Heart left ventricle (tissue), 16 donors: Measurements from ENCODE around the gene ARID2. TPM values are rescaled to one million over a fixed set of nuclear protein-coding genes. Genes with fewer than 3 reads are reported as not detected.

Source experiments
- ATAC-seq, 4 donors: fragments of 200-7000 bp; cut with Tn5 transposase; one replicate each; pipeline ENCODE4 v1.9.1; 2020 to 2022; ENCODE audit warnings: moderate library complexity in 4 of 4, mild to moderate bottlenecking in 3 of 4, moderate number of reproducible peaks in 1 of 4
- DNase-seq, 5 donors: peaks; one replicate each; pipeline ENCODE4 v3.0.0-alpha.2; 2020
- H3K27ac ChIP-seq, 12 donors: fragments of 200-600 bp; sonication (generic) in 4 of 12; one replicate each; pipeline versions ENCODE4 v1.5.0 to v1.8.0; 2016 to 2022; ENCODE audit warnings: mild to moderate bottlenecking in 2 of 12
- H3K27me3 ChIP-seq, 9 donors: fragments of 200-600 bp; sonication (generic) in 2 of 9; one replicate each; pipeline versions ENCODE4 v1.5.1 to v1.8.0; 2016 to 2022; ENCODE audit warnings: mild to moderate bottlenecking in 3 of 9
- H3K36me3 ChIP-seq, 9 donors: fragments of 200-600 bp; sonication (generic) in 2 of 9; one replicate each; pipeline versions ENCODE4 v1.5.0 to v1.8.0; 2018 to 2022; ENCODE audit warnings: mild to moderate bottlenecking in 2 of 9
- H3K4me1 ChIP-seq, 12 donors: fragments of 200-600 bp; sonication (generic) in 4 of 12; one replicate each; pipeline versions ENCODE4 v1.5.0 to v1.8.0; 2016 to 2022; ENCODE audit warnings: mild to moderate bottlenecking in 3 of 12
- H3K4me3 ChIP-seq, 12 donors: fragments of 200-600 bp; sonication (generic) in 4 of 12; one replicate each; pipeline versions ENCODE4 v1.5.0 to v1.8.0; 2017 to 2022; ENCODE audit warnings: mild to moderate bottlenecking in 9 of 12, moderate library complexity in 4 of 12
- H3K9me3 ChIP-seq, 12 donors: fragments of 200-600 bp; sonication (generic) in 4 of 12; one replicate each; pipeline versions ENCODE4 v1.5.0 to v1.8.0; 2016 to 2022; ENCODE audit warnings: mild to moderate bottlenecking in 1 of 12
- POLR2A ChIP-seq, 2 donors: fragments of 450-650 bp; IDR thresholded peaks; one replicate each; pipeline ENCODE4 v1.6.1; 2017; ENCODE audit warnings: antibody characterized with exemption in 2 of 2, mild to moderate bottlenecking in 2 of 2, moderate library complexity in 2 of 2
- WGBS, 4 donors: extraction: QIAGEN DNeasy Blood & Tissue Kit in 2 of 4; methylation state at CpG; one replicate each; pipeline versions ENCODE4 v1.1.5 to v1.1.7; 2013 to 2018; 5-methylcytosine and 5-hydroxymethylcytosine counted together
- intact Hi-C, 10 donors: fragments of 100-400 bp; cut with DNase I; formaldehyde crosslinking; loops; one replicate each; pipeline versions ENCODE4 v1.11.1 to v1.14.2; 2022
- polyA plus RNA-seq, 2 donors: library from polyadenylated mRNA; stranded (reverse); fragments of 200-250 nt; gene quantifications; one replicate each; pipeline ENCODE4 v1.2.3, GENCODE V29; 2013
- total RNA-seq, 9 donors: library from RNA; depleted of rRNA in 2 of 9; stranded (reverse); fragments of >200 nt in 2 of 9; fragmentation: NEBNext Ultra II Directional in 3 of 9; extraction: Animal tissue kit (Norgen Biotek cat#: 25700) in 3 of 9; gene quantifications; one replicate each; pipeline versions ENCODE4 v1.1.0 to v1.2.4, GENCODE V29; 2016 to 2023
- TF ChIP-seq, protein P1 (sequence below), 12 donors: fragments of 200-600 bp; sonication (generic) in 4 of 12; IDR thresholded peaks; one replicate each; pipeline versions ENCODE4 v1.5.0 to v1.8.0; 2018 to 2022; ENCODE audit warnings: antibody characterized with exemption in 12 of 12, mild to moderate bottlenecking in 5 of 12
- donor health status: ischemic (EF 13 %, LVEDD 7.1; RV severe dilation, severe dysfunction).
- donor health status: healthy with polysubstance abuse.
- donor health status: DM: no; HTN: yes; CAD: no.
- donor health status: DM: no; HTN: no; CAD: no.
- donor health status: ischemic (EF 25% LVEDD 6.9; RV normal size, moderate dysfunction).
- donor health status: ischemic (EF 25% LVEDD 5.7; RV mildly dilated, moderate dysfunction).
- donor health status: healthy.
- donor health status: DM: yes; HTN: yes; CAD: no.
- donor health status: ischemic (EF 35%, LVEDD 5.7; RV mildly dilated, moderate dysfunction).
- donor health status: nonischemic (EF 11% LVEDD 7.7; RV severe dilation, severe dysfunction).
- donor health status: DM: yes; HTN: yes; CAD: no.
- donor health status: PGD.
- donor health status: ischemic (EF 29% LVEDD 5.4; RV normal size, mild dysfunction).
- donor health status: nonischemic (EF 23%, LVEDD 6.1; RV moderate dilation, normal function).

Gene ARID2
- total and polyA plus RNA-seq, 11 donors: 5.6 to 22.6 (median 18.4) TPM

DNA sequence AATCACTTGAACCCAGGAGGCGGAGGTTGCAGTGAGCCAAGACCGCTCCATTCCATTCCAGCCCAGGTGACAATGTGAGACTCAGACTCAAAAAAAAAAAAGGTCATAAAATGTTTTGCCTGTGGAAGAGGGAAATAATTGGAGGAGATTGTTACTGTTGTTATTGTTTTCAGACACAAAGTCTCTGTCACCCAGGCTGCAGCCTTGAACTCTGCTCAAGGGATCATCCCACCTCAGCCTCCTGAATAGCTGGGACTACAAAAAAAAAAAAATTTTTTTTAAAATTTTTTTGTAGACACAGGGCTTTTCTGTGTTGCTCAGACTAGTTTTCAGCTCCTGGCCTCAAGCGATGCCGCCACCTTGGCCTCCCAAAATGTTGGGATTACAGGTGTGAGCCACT lies 33.9 kb downstream of the ARID2 start:
- DNase-seq (no peak), ATAC-seq (no peak)
- Histone ChIP-seq H3K27ac (no peak overlapping the region), H3K9me3 (no peaks in the 10 kb centered on the region), H3K36me3 (no peaks in the 10 kb centered on the region), H3K4me3 (no peak overlapping the region), H3K27me3 (no peaks in the 10 kb centered on the region), H3K4me1 (peaks cover 0 to 34% (median 7%) of the 10 kb centered on the region in 12 donors)
- intact Hi-C loops: loop anchor here in 5 of 10 donors (10.0 kb wide), 2 partner anchors 221 to 241 kb away; no protein-coding TSS in a partner anchor
- WGBS, 4 donors: 95 to 98% (median 97%) methylated on average over 4 of the region's 4 CpGs
- no peak for TF ChIP-seq POLR2A (IDR thresholded peaks at IDR 0.05)
- TF ChIP-seq, protein P1, sequence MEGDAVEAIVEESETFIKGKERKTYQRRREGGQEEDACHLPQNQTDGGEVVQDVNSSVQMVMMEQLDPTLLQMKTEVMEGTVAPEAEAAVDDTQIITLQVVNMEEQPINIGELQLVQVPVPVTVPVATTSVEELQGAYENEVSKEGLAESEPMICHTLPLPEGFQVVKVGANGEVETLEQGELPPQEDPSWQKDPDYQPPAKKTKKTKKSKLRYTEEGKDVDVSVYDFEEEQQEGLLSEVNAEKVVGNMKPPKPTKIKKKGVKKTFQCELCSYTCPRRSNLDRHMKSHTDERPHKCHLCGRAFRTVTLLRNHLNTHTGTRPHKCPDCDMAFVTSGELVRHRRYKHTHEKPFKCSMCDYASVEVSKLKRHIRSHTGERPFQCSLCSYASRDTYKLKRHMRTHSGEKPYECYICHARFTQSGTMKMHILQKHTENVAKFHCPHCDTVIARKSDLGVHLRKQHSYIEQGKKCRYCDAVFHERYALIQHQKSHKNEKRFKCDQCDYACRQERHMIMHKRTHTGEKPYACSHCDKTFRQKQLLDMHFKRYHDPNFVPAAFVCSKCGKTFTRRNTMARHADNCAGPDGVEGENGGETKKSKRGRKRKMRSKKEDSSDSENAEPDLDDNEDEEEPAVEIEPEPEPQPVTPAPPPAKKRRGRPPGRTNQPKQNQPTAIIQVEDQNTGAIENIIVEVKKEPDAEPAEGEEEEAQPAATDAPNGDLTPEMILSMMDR (IDR thresholded peaks at IDR 0.05): no peak

DNA sequence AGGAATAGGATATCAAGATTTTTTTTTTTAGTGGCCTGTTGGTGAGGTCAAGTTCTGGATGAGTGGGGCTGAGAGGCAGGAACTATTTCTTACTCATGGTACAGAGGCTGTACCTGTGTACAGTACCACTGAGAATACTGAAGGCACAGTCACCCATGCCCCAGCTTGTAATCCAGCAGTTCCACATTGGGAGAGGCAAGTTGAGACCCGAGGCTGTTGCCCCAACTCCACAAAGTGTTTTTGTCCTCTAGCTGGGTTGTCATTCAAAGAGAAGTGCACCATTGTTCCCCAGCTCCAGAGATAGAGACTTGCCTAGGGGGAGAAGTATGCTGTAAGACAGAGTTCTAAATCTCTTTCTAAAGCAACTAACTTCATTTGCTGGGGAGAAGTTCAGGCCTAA lies 38.7 kb downstream of the ARID2 start:
- H3K4me1 ChIP-seq: peaks cover 0 to 32% (median 6%) of the 10 kb centered on the region in 12 donors
- no peaks in the 10 kb centered on the region for H3K27me3 ChIP-seq
- ATAC-seq (no peak), DNase-seq (no peak)
- no peaks in the 10 kb centered on the region for H3K36me3 ChIP-seq
- peaks cover 0 to 17% (median 4%) of the 10 kb centered on the region in 12 donors for H3K9me3 ChIP-seq
- WGBS, 4 donors: 94 to 100% (median 98%) methylated on average over 1 of the region's 1 CpG
- no peak for TF ChIP-seq POLR2A (IDR thresholded peaks at IDR 0.05)
- TF ChIP-seq, protein P1 (IDR thresholded peaks at IDR 0.05): no peak
- H3K4me3 ChIP-seq: no peak overlapping the region
- no peak overlapping the region for H3K27ac ChIP-seq
- intact Hi-C loops: loop anchor here in 5 of 10 donors (10.0 kb wide), 2 partner anchors 217 to 237 kb away; no protein-coding TSS in a partner anchor

DNA sequence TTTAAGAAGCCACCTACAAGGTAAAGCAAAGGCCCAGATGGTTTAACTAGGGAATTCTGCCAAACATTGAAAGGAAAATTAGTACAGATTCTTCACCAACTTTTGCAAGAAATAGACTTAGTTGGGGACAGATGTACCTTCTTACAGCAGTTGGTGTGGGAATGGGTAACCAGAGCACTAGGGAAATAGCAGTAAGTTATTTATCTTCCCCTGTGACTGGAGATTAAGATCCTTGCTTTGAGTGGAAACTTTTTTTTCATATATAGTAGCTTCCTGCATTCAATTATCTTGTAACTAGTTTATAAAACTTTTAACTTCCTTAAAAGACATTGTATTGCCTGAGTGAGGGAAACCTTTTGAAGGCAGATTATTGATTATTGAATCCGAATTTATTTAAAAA lies 44.2 kb downstream of the ARID2 start:
- WGBS, 4 donors: 92 to 98% (median 95%) methylated on average over 1 of the region's 1 CpG
- no peak for TF ChIP-seq POLR2A (IDR thresholded peaks at IDR 0.05)
- TF ChIP-seq, protein P1 (IDR thresholded peaks at IDR 0.05): no peak
- Histone ChIP-seq H3K27ac (no peak overlapping the region), H3K9me3 (peaks cover 0 to 15% (median 4%) of the 10 kb centered on the region in 12 donors), H3K4me1 (peaks cover 0 to 34% (median 19%) of the 10 kb centered on the region in 12 donors), H3K4me3 (no peak overlapping the region), H3K36me3 (no peaks in the 10 kb centered on the region), H3K27me3 (no peaks in the 10 kb centered on the region)
- intact Hi-C loops: no loop called here
- DNase-seq (no peak), ATAC-seq (no peak)

DNA sequence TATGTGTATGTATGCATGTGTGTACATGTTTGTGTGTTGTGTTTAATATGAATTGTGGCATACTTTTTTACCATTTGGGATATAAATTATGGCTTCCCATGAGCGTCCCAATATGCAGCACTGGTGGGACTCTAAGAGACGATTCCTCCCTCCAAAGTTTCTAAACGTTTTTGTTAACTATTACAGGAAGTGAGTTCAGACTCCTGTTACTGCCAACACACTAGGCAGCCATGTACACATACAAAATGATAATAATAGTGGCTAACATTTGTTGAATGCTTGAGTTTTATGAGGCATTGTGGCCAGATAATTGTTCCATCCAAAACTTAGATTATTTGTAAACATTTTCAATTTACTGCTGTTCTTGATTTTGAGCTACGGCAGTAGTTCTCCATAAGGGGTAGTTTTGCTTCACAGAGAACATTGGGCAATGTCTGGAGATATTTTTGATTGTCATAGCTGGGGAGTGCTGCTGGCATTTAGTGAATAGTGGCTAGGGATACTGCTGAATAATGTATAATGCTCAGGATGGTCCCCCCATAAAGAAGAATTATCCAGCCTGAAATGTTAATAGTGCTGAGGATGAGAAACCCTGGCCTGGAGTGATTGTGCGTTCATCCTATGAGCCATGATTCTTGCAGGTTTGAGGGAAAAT lies 45.1 kb downstream of the ARID2 start:
- Histone ChIP-seq H3K27me3 (no peaks in the 10 kb centered on the region), H3K36me3 (no peaks in the 10 kb centered on the region), H3K27ac (peak overlapping the region in 9 of 12 donors; percentile 8 to 60 (median 17)), H3K4me3 (no peak overlapping the region), H3K9me3 (peaks cover 0 to 7% (median 2%) of the 10 kb centered on the region in 12 donors), H3K4me1 (peaks cover 0 to 34% (median 19%) of the 10 kb centered on the region in 12 donors)
- intact Hi-C loops: no loop called here
- 54 to 63% (median 55%) methylated on average over 5 of the region's 5 CpGs for WGBS, 4 donors
- DNase-seq: no peak
- peak in 2 of 4 donors; percentile 33 to 61 for ATAC-seq
- no peak for TF ChIP-seq POLR2A (IDR thresholded peaks at IDR 0.05)
- TF ChIP-seq, protein P1 (IDR thresholded peaks at IDR 0.05): no peak
